Measurements from ENCODE around the gene ADORA1.

- TF ChIP-seq CTCF (IDR thresholded peaks at IDR 0.05; ENCODE audit: low read length) (no peak), EZH2 (IDR thresholded peaks at IDR 0.05; ENCODE audit: borderline replicate concordance, low read length) (no peak)
Observed at GRCh38 chr1:203096566-203096965, 31.0 kb upstream of the ADORA1 start.

Data from OCI-LY1 (cell line).